Measurements from ENCODE around the gene HMGB1. TPM values are rescaled to one million over a fixed set of nuclear protein-coding genes. Genes with fewer than 3 reads are reported as not detected.

HMGB1 gene
- 491 to 757 TPM (median 541 TPM) in 5 replicates for total RNA-seq (2022; extraction: Qiagen RNA extraction)

DNA sequence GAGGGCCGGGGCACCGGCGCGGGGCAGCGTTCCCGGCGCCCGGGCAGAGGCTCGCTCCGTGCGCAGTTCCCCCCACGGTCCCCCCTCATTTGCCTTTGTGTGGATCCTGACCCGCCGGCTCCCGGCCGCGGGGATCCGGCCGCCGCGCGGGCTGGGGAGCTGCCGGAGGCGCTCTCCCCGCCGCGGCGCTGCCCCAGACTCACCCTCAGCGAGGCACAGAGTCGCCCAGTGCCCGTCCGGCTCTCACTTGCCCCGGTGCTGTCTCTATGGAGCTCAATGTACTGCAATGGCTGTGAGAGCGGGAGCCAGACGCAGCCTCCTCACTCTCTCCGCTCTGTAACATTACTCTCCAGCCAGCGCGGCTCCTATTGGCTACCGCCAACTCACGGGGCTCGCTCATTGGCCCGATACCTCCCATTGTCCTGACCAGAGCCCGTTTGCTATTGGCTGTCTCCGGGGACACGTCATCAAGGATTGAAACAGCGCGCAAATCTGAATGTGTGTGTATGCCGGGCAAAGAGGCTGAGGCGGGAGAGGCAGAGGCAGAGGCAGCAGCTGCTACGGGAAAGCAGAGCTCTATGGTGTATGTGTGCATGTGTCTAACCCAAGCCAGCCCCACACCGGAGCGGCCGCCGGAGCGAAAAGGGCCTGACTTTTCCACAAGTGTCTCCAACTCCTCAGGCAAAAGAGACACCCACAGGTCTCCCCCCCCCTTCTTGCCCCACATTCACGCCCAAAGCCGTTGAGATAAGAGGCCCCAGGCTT lies at the start of gene HMGB1:
Gene HMGB1 (minus strand): TSS at position 344 of the 765 bp plus-strand sequence. CDS start 2,256 bp downstream, outside the sequence.

DNA sequence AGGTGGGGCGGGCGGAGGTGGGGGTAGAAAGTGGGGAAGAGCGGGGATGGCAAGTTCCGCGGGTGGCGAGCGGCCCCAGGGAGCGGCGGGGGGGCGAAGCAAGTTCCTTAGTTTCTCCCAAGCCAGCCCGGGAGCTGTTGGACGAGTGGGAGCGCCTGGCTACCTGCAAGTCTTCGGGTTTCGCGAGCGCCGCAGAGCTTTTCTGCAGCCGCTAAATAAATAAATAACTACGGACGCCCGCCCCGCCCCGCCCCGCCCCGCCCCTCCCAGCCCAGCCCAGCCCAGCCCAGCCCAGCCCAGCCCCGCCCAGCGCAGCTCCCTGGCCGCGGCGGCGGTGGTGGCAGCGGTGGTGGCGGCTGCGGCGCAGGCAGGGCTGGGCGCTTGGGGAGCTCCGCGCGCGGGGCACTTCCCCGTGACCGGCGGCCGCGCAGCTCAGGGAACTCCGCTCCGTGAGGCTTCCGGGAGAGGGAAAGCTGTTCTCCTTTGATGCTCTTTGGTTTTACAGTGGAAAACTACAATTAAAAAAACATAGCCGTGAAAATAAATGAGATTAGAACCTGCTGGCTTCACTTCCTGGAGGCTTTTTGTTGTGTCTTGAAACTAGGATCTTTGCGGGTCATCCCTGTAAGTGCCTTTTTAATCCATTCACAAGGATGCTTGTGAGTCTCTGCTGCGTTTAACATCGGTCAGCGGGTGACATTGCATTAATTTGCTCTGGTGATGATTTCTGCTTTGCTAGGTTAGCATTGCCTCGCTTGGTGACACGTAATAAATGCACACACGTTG lies 43.5 kb downstream of the HMGB1 start, which contains the start of gene UBE2L5:
Gene UBE2L5 (plus strand): TSS at position 440 of the 786 bp plus-strand sequence. CDS start 5,498 bp downstream, outside the sequence.

Other genes with a start within 250 kb of the HMGB1 start
- 4.4 to 7.9 TPM (median 6.4 TPM) in 5 replicates for gene KATNAL1, start 158.4 kb downstream of the HMGB1 start, total RNA-seq (2022; extraction: Qiagen RNA extraction)
- not detected in 5 replicates for gene UBE2L5, start 43.4 kb downstream of the HMGB1 start, total RNA-seq (2022; extraction: Qiagen RNA extraction)
- 10.8 to 15.3 TPM (median 12.3 TPM) in 5 replicates for gene USPL1, start 152.0 kb upstream of the HMGB1 start, total RNA-seq (2022; extraction: Qiagen RNA extraction)